Measurements from ENCODE around the gene CLEC18C.
"Not testable (repeated sequence)": the region's sequence is repeated elsewhere in the genome, so short reads cannot be mapped to it uniquely, and the experiment has no call there.

Gene CLEC18C

GRCh38 chr16:70188608-70188915, 15.0 kb downstream of the CLEC18C start:
- H3K4me3 ChIP-seq (ENCODE audit: low read length in 2 of 2) = peak overlapping the region in 1 of 2 donors; percentile 44
- not testable (repeated sequence) for H3K9ac ChIP-seq (ENCODE audit: low read length in 2 of 2); H3K27ac ChIP-seq (ENCODE audit: low read length); H3K36me3 ChIP-seq (ENCODE audit: control insufficient read depth in 2 of 2, insufficient read depth in 2 of 2, low read length in 2 of 2); H3K4me1 ChIP-seq (ENCODE audit: control insufficient read depth, insufficient read depth, low read length); H3K27me3 ChIP-seq (ENCODE audit: control insufficient read depth in 1 of 2, insufficient read depth in 2 of 2, low read length in 2 of 2); H3K9me3 ChIP-seq (ENCODE audit: control insufficient read depth in 2 of 2, low read length in 2 of 2)

- not testable (repeated sequence) for H3K36me3 ChIP-seq (ENCODE audit: control insufficient read depth in 2 of 2, insufficient read depth in 2 of 2, low read length in 2 of 2); H3K4me3 ChIP-seq (ENCODE audit: low read length in 2 of 2); H3K9me3 ChIP-seq (ENCODE audit: control insufficient read depth in 2 of 2, low read length in 2 of 2); H3K27me3 ChIP-seq (ENCODE audit: control insufficient read depth in 1 of 2, insufficient read depth in 2 of 2, low read length in 2 of 2); H3K4me1 ChIP-seq (ENCODE audit: control insufficient read depth, insufficient read depth, low read length); H3K27ac ChIP-seq (ENCODE audit: low read length); H3K9ac ChIP-seq (ENCODE audit: low read length in 2 of 2)
Measured at GRCh38 chr16:70190574-70190973, 17.0 kb downstream of the CLEC18C start.

- H3K9ac ChIP-seq (ENCODE audit: low read length in 2 of 2); H3K4me3 ChIP-seq (ENCODE audit: low read length in 2 of 2); H3K4me1 ChIP-seq (ENCODE audit: control insufficient read depth, insufficient read depth, low read length); H3K27me3 ChIP-seq (ENCODE audit: control insufficient read depth in 1 of 2, insufficient read depth in 2 of 2, low read length in 2 of 2); H3K27ac ChIP-seq (ENCODE audit: low read length); H3K36me3 ChIP-seq (ENCODE audit: control insufficient read depth in 2 of 2, insufficient read depth in 2 of 2, low read length in 2 of 2); H3K9me3 ChIP-seq (ENCODE audit: control insufficient read depth in 2 of 2, low read length in 2 of 2): not testable (repeated sequence)
Measured at GRCh38 chr16:70196683-70197300, 23.2 kb downstream of the CLEC18C start.

- H3K9me3 ChIP-seq (ENCODE audit: control insufficient read depth in 2 of 2, low read length in 2 of 2); H3K36me3 ChIP-seq (ENCODE audit: control insufficient read depth in 2 of 2, insufficient read depth in 2 of 2, low read length in 2 of 2); H3K27ac ChIP-seq (ENCODE audit: low read length); H3K9ac ChIP-seq (ENCODE audit: low read length in 2 of 2); H3K4me3 ChIP-seq (ENCODE audit: low read length in 2 of 2); H3K27me3 ChIP-seq (ENCODE audit: control insufficient read depth in 1 of 2, insufficient read depth in 2 of 2, low read length in 2 of 2); H3K4me1 ChIP-seq (ENCODE audit: control insufficient read depth, insufficient read depth, low read length): not testable (repeated sequence)
Measured at GRCh38 chr16:70197611-70198010, 24.0 kb downstream of the CLEC18C start.

GRCh38 chr16:70198230-70198629, 24.6 kb downstream of the CLEC18C start:
- H3K36me3 ChIP-seq (ENCODE audit: control insufficient read depth in 2 of 2, insufficient read depth in 2 of 2, low read length in 2 of 2); H3K9ac ChIP-seq (ENCODE audit: low read length in 2 of 2); H3K9me3 ChIP-seq (ENCODE audit: control insufficient read depth in 2 of 2, low read length in 2 of 2); H3K4me3 ChIP-seq (ENCODE audit: low read length in 2 of 2); H3K27me3 ChIP-seq (ENCODE audit: control insufficient read depth in 1 of 2, insufficient read depth in 2 of 2, low read length in 2 of 2); H3K27ac ChIP-seq (ENCODE audit: low read length); H3K4me1 ChIP-seq (ENCODE audit: control insufficient read depth, insufficient read depth, low read length): not testable (repeated sequence)

GRCh38 chr16:70198666-70199065, 25.1 kb downstream of the CLEC18C start:
- H3K27ac ChIP-seq (ENCODE audit: low read length); H3K4me1 ChIP-seq (ENCODE audit: control insufficient read depth, insufficient read depth, low read length); H3K4me3 ChIP-seq (ENCODE audit: low read length in 2 of 2); H3K9me3 ChIP-seq (ENCODE audit: control insufficient read depth in 2 of 2, low read length in 2 of 2); H3K9ac ChIP-seq (ENCODE audit: low read length in 2 of 2); H3K27me3 ChIP-seq (ENCODE audit: control insufficient read depth in 1 of 2, insufficient read depth in 2 of 2, low read length in 2 of 2); H3K36me3 ChIP-seq (ENCODE audit: control insufficient read depth in 2 of 2, insufficient read depth in 2 of 2, low read length in 2 of 2): not testable (repeated sequence)

- H3K27me3 ChIP-seq (ENCODE audit: control insufficient read depth in 1 of 2, insufficient read depth in 2 of 2, low read length in 2 of 2); H3K9me3 ChIP-seq (ENCODE audit: control insufficient read depth in 2 of 2, low read length in 2 of 2); H3K36me3 ChIP-seq (ENCODE audit: control insufficient read depth in 2 of 2, insufficient read depth in 2 of 2, low read length in 2 of 2); H3K27ac ChIP-seq (ENCODE audit: low read length); H3K9ac ChIP-seq (ENCODE audit: low read length in 2 of 2); H3K4me3 ChIP-seq (ENCODE audit: low read length in 2 of 2); H3K4me1 ChIP-seq (ENCODE audit: control insufficient read depth, insufficient read depth, low read length): not testable (repeated sequence)
Measured at GRCh38 chr16:70199170-70199569, 25.6 kb downstream of the CLEC18C start.

GRCh38 chr16:70200063-70200462, 26.5 kb downstream of the CLEC18C start:
- H3K4me1 ChIP-seq (ENCODE audit: control insufficient read depth, insufficient read depth, low read length); H3K27ac ChIP-seq (ENCODE audit: low read length); H3K36me3 ChIP-seq (ENCODE audit: control insufficient read depth in 2 of 2, insufficient read depth in 2 of 2, low read length in 2 of 2); H3K4me3 ChIP-seq (ENCODE audit: low read length in 2 of 2); H3K27me3 ChIP-seq (ENCODE audit: control insufficient read depth in 1 of 2, insufficient read depth in 2 of 2, low read length in 2 of 2); H3K9ac ChIP-seq (ENCODE audit: low read length in 2 of 2); H3K9me3 ChIP-seq (ENCODE audit: control insufficient read depth in 2 of 2, low read length in 2 of 2): not testable (repeated sequence)

GRCh38 chr16:70203508-70203907, 29.9 kb downstream of the CLEC18C start:
- H3K27me3 ChIP-seq (ENCODE audit: control insufficient read depth in 1 of 2, insufficient read depth in 2 of 2, low read length in 2 of 2); H3K9me3 ChIP-seq (ENCODE audit: control insufficient read depth in 2 of 2, low read length in 2 of 2); H3K4me3 ChIP-seq (ENCODE audit: low read length in 2 of 2); H3K36me3 ChIP-seq (ENCODE audit: control insufficient read depth in 2 of 2, insufficient read depth in 2 of 2, low read length in 2 of 2); H3K4me1 ChIP-seq (ENCODE audit: control insufficient read depth, insufficient read depth, low read length); H3K9ac ChIP-seq (ENCODE audit: low read length in 2 of 2); H3K27ac ChIP-seq (ENCODE audit: low read length): not testable (repeated sequence)

GRCh38 chr16:70204010-70204409, 30.4 kb downstream of the CLEC18C start:
- H3K27me3 ChIP-seq (ENCODE audit: control insufficient read depth in 1 of 2, insufficient read depth in 2 of 2, low read length in 2 of 2); H3K36me3 ChIP-seq (ENCODE audit: control insufficient read depth in 2 of 2, insufficient read depth in 2 of 2, low read length in 2 of 2); H3K4me3 ChIP-seq (ENCODE audit: low read length in 2 of 2); H3K27ac ChIP-seq (ENCODE audit: low read length); H3K4me1 ChIP-seq (ENCODE audit: control insufficient read depth, insufficient read depth, low read length); H3K9ac ChIP-seq (ENCODE audit: low read length in 2 of 2); H3K9me3 ChIP-seq (ENCODE audit: control insufficient read depth in 2 of 2, low read length in 2 of 2): not testable (repeated sequence)

GRCh38 chr16:70204668-70205405, 31.2 kb downstream of the CLEC18C start:
- H3K9me3 ChIP-seq (ENCODE audit: control insufficient read depth in 2 of 2, low read length in 2 of 2); H3K27me3 ChIP-seq (ENCODE audit: control insufficient read depth in 1 of 2, insufficient read depth in 2 of 2, low read length in 2 of 2); H3K4me3 ChIP-seq (ENCODE audit: low read length in 2 of 2); H3K36me3 ChIP-seq (ENCODE audit: control insufficient read depth in 2 of 2, insufficient read depth in 2 of 2, low read length in 2 of 2); H3K27ac ChIP-seq (ENCODE audit: low read length); H3K9ac ChIP-seq (ENCODE audit: low read length in 2 of 2); H3K4me1 ChIP-seq (ENCODE audit: control insufficient read depth, insufficient read depth, low read length): not testable (repeated sequence)

Measured in stomach smooth muscle (tissue), 2 donors.